GM23338 (cell line): Measurements from ENCODE around the gene NDST1. TPM values are rescaled to one million over a fixed set of nuclear protein-coding genes. Genes with fewer than 3 reads are reported as not detected.

Experiments
- ATAC-seq: fragments of 200-7000 bp; cut with Tn5 transposase; 3 replicates; pipeline ENCODE4 v1.9.1; 2020
- DNase-seq: peaks from one replicate; pipeline ENCODE4 v3.0.0-alpha.2; 2015; ENCODE audit warnings: low spot score
- H2AFZ ChIP-seq: fragments of 200-600 bp; sonication (generic); 2 replicates; pipeline ENCODE4 v1.8.0; 2016; ENCODE audit warnings: antibody characterized with exemption, mild to moderate bottlenecking, moderate library complexity
- H3F3A ChIP-seq: fragments of 200-600 bp; sonication (generic); replicated peaks from 2 replicates; pipeline ENCODE4 v1.8.0; 2017; ENCODE audit warnings: antibody characterized with exemption, mixed run types, low read depth
- H3K27ac ChIP-seq: fragments of 200-600 bp; sonication (generic); 2 replicates; pipeline ENCODE4 v1.6.1; 2016; ENCODE audit warnings: low read depth
- H3K27me3 ChIP-seq: fragments of 200-600 bp; sonication (generic); 2 replicates; pipeline ENCODE4 v1.8.0; 2016; ENCODE audit warnings: mild to moderate bottlenecking, mixed run types, moderate library complexity; ENCODE audit not compliant: insufficient read depth
- H3K36me3 ChIP-seq: fragments of 200-600 bp; sonication (generic); 2 replicates; pipeline ENCODE4 v1.8.0; 2016; ENCODE audit warnings: mild to moderate bottlenecking; ENCODE audit not compliant: insufficient read depth
- H3K4me1 ChIP-seq: fragments of 200-600 bp; sonication (generic); 2 replicates; pipeline ENCODE4 v1.8.0; 2016; ENCODE audit warnings: mild to moderate bottlenecking, moderate library complexity; ENCODE audit not compliant: insufficient read depth
- H3K4me2 ChIP-seq: fragments of 200-600 bp; sonication (generic); 2 replicates; pipeline ENCODE4 v1.7.1; 2017; ENCODE audit warnings: mixed run types
- H3K4me3 ChIP-seq: fragments of 200-600 bp; sonication (generic); 2 replicates; pipeline ENCODE4 v1.6.1; 2016; ENCODE audit warnings: mixed run types
- H3K79me2 ChIP-seq: fragments of 200-600 bp; sonication (generic); replicated peaks from 2 replicates; pipeline ENCODE4 v1.8.0; 2017; ENCODE audit warnings: mild to moderate bottlenecking; ENCODE audit not compliant: insufficient read depth
- H3K9me2 ChIP-seq: fragments of 200-600 bp; sonication (generic); 2 replicates; pipeline ENCODE4 v1.8.0; 2017; ENCODE audit not compliant: insufficient read depth
- H4K20me1 ChIP-seq: fragments of 200-600 bp; sonication (generic); replicated peaks from 2 replicates; pipeline ENCODE4 v1.8.0; 2017; ENCODE audit warnings: mild to moderate bottlenecking; ENCODE audit not compliant: insufficient read depth
- H3K27ac Mint-ChIP-seq: 2 replicates; pipeline ENCODE4 v1.8.0; 2020; ENCODE audit warnings: inconsistent platforms, mild to moderate bottlenecking, moderate library complexity, mixed read lengths
- H3K27me3 Mint-ChIP-seq: 3 replicates; pipeline ENCODE4 v1.8.0; 2022; ENCODE audit warnings: low read depth, mild to moderate bottlenecking, moderate library complexity, mixed read lengths, inconsistent platforms; ENCODE audit not compliant: insufficient read depth, poor library complexity
- H3K36me3 Mint-ChIP-seq: 3 replicates; pipeline ENCODE4 v1.8.0; 2021; ENCODE audit warnings: low read depth, mild to moderate bottlenecking, inconsistent platforms, moderate library complexity, mixed read lengths
- H3K4me1 Mint-ChIP-seq: 3 replicates; pipeline ENCODE4 v1.8.0; 2020; ENCODE audit warnings: mild to moderate bottlenecking, inconsistent platforms, mixed read lengths
- H3K4me3 Mint-ChIP-seq: 3 replicates; pipeline ENCODE4 v1.8.0; 2021; ENCODE audit warnings: moderate library complexity, mild to moderate bottlenecking, inconsistent platforms, mixed read lengths
- H3K9me3 Mint-ChIP-seq: 3 replicates; pipeline ENCODE4 v1.8.0; 2020; ENCODE audit warnings: moderate library complexity, mild to moderate bottlenecking, inconsistent platforms, mixed read lengths
- CREB1 ChIP-seq: fragments of 250-450 bp; sonication (Bioruptor Pico); IDR thresholded peaks from 2 replicates; pipeline ENCODE4 v1.5.0; 2020; ENCODE audit warnings: low read depth, mild to moderate bottlenecking, moderate library complexity
- EZH2 ChIP-seq: fragments of 200-600 bp; sonication (generic); IDR thresholded peaks from one replicate; pipeline ENCODE4 v1.8.0; 2017; ENCODE audit warnings: antibody characterized with exemption, mild to moderate bottlenecking, low read depth; ENCODE audit not compliant: unreplicated experiment
- EZH2phosphoT487 ChIP-seq: fragments of 200-600 bp; sonication (generic); IDR thresholded peaks from one replicate; pipeline ENCODE4 v1.8.1; 2018; ENCODE audit warnings: antibody characterized with exemption; ENCODE audit not compliant: unreplicated experiment
- JUNB ChIP-seq: IDR thresholded peaks from one replicate; pipeline ENCODE4 v1.6.1; 2016; ENCODE audit warnings: antibody characterized with exemption; ENCODE audit not compliant: unreplicated experiment
- NANOG ChIP-seq: IDR thresholded peaks from 2 replicates; pipeline ENCODE4 v1.6.1; 2016; ENCODE audit warnings: antibody characterized with exemption, borderline replicate concordance
- POLR2AphosphoS5 ChIP-seq: IDR thresholded peaks from 2 replicates; pipeline ENCODE4 v1.6.1; 2016; ENCODE audit warnings: antibody characterized with exemption, low read depth
- STAT1 ChIP-seq: IDR thresholded peaks from one replicate; pipeline ENCODE4 v1.6.1; 2016; ENCODE audit warnings: antibody characterized with exemption; ENCODE audit not compliant: unreplicated experiment
- ZNF114 ChIP-seq: fragments of 250-450 bp; sonication (Bioruptor Pico); IDR thresholded peaks from 2 replicates; pipeline ENCODE4 v1.5.0; 2020; ENCODE audit warnings: mild to moderate bottlenecking, moderate library complexity
- ZNF331 ChIP-seq: fragments of 250-450 bp; sonication (Bioruptor Pico); IDR thresholded peaks from 2 replicates; pipeline ENCODE4 v1.5.0; 2020; ENCODE audit warnings: low read depth, mild to moderate bottlenecking, moderate library complexity
- polyA plus RNA-seq: library from polyadenylated mRNA; unstranded; fragments of >200 nt; fragmentation: Nextera tagmentation; extraction: Ambion mirVana; gene quantifications from 2 replicates; pipeline ENCODE4 v1.2.1, GENCODE V29; 2016
- total RNA-seq: library from RNA; depleted of rRNA; stranded (reverse); fragments of >200 nt; shearing (Covaris generic); gene quantifications from 2 replicates; pipeline ENCODE4 v1.2.3, GENCODE V29; 2014
- TF ChIP-seq, protein P1 (sequence below): IDR thresholded peaks from 2 replicates; pipeline ENCODE4 v1.6.1; 2016; ENCODE audit warnings: antibody characterized with exemption
- TF ChIP-seq, protein P2 (sequence below), 2 experiments: fragments of 200-600 bp in 1 of 2; sonication (generic) in 1 of 2; conservative IDR thresholded peaks; 2 replicates each; pipeline versions ENCODE4 v1.5.1 to v1.6.1; 2016 to 2017; ENCODE audit warnings: antibody characterized with exemption in 2 of 2, low read depth in 2 of 2, mild to moderate bottlenecking in 2 of 2, moderate library complexity in 1 of 2
- TF ChIP-seq, protein P3 (sequence below): fragments of 250-450 bp; sonication (Bioruptor Pico); IDR thresholded peaks from 2 replicates; pipeline ENCODE4 v1.5.0; 2020; ENCODE audit warnings: mild to moderate bottlenecking, moderate library complexity
- TF ChIP-seq, protein P4 (sequence below): IDR thresholded peaks from one replicate; pipeline ENCODE4 v1.6.1; 2018; ENCODE audit warnings: antibody characterized with exemption; ENCODE audit not compliant: unreplicated experiment

NDST1 gene
- total and polyA plus RNA-seq, 2 experiments from 2014 or later = 7.3 to 85.0 TPM

DNA sequence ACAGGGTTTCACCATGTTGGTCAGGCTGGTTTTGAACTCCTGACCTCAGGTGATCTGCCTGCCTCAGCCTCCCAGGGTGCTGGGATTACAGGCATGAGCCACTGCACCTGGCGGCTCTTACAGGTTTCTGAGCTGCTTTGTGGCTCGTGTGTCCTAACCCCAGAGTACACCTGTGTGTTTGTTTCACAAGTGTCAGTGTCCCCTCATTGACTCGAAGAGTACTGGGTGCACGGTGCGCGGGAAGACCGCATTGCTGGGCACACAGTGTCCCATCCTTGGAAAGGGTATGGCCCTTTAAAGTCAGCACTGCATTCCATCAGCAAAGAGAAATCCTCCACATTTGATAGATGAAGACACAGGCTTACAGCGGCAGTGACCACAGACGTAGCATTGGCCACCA, 23.8 kb downstream of the NDST1 start:
- Mint-ChIP-seq H3K4me1 (peaks cover 18% of the 10 kb centered on the region), H3K9me3 (no peaks in the 10 kb centered on the region), H3K36me3 (peaks cover 52% of the 10 kb centered on the region), H3K27me3 (peaks cover under 1% of the 10 kb centered on the region), H3K27ac (no peak overlapping the region), H3K4me3 (no peak overlapping the region)
- TF ChIP-seq, protein P1, sequence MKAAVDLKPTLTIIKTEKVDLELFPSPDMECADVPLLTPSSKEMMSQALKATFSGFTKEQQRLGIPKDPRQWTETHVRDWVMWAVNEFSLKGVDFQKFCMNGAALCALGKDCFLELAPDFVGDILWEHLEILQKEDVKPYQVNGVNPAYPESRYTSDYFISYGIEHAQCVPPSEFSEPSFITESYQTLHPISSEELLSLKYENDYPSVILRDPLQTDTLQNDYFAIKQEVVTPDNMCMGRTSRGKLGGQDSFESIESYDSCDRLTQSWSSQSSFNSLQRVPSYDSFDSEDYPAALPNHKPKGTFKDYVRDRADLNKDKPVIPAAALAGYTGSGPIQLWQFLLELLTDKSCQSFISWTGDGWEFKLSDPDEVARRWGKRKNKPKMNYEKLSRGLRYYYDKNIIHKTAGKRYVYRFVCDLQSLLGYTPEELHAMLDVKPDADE = no peak
- TF ChIP-seq JUNB (no peak), NANOG (no peak), STAT1 (no peak), ZNF114 (no peak), ZNF331 (CRISPR knock-in tag) (no peak), CREB1 (CRISPR knock-in tag) (no peak), POLR2AphosphoS5 (no peak), EZH2 (no peak), EZH2phosphoT487 (no peak)
- TF ChIP-seq, protein P2, sequence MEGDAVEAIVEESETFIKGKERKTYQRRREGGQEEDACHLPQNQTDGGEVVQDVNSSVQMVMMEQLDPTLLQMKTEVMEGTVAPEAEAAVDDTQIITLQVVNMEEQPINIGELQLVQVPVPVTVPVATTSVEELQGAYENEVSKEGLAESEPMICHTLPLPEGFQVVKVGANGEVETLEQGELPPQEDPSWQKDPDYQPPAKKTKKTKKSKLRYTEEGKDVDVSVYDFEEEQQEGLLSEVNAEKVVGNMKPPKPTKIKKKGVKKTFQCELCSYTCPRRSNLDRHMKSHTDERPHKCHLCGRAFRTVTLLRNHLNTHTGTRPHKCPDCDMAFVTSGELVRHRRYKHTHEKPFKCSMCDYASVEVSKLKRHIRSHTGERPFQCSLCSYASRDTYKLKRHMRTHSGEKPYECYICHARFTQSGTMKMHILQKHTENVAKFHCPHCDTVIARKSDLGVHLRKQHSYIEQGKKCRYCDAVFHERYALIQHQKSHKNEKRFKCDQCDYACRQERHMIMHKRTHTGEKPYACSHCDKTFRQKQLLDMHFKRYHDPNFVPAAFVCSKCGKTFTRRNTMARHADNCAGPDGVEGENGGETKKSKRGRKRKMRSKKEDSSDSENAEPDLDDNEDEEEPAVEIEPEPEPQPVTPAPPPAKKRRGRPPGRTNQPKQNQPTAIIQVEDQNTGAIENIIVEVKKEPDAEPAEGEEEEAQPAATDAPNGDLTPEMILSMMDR (conservative IDR thresholded peaks at IDR 0.05; ENCODE audit: low read depth in 2 of 2) = no peak
- TF ChIP-seq, protein P3, sequence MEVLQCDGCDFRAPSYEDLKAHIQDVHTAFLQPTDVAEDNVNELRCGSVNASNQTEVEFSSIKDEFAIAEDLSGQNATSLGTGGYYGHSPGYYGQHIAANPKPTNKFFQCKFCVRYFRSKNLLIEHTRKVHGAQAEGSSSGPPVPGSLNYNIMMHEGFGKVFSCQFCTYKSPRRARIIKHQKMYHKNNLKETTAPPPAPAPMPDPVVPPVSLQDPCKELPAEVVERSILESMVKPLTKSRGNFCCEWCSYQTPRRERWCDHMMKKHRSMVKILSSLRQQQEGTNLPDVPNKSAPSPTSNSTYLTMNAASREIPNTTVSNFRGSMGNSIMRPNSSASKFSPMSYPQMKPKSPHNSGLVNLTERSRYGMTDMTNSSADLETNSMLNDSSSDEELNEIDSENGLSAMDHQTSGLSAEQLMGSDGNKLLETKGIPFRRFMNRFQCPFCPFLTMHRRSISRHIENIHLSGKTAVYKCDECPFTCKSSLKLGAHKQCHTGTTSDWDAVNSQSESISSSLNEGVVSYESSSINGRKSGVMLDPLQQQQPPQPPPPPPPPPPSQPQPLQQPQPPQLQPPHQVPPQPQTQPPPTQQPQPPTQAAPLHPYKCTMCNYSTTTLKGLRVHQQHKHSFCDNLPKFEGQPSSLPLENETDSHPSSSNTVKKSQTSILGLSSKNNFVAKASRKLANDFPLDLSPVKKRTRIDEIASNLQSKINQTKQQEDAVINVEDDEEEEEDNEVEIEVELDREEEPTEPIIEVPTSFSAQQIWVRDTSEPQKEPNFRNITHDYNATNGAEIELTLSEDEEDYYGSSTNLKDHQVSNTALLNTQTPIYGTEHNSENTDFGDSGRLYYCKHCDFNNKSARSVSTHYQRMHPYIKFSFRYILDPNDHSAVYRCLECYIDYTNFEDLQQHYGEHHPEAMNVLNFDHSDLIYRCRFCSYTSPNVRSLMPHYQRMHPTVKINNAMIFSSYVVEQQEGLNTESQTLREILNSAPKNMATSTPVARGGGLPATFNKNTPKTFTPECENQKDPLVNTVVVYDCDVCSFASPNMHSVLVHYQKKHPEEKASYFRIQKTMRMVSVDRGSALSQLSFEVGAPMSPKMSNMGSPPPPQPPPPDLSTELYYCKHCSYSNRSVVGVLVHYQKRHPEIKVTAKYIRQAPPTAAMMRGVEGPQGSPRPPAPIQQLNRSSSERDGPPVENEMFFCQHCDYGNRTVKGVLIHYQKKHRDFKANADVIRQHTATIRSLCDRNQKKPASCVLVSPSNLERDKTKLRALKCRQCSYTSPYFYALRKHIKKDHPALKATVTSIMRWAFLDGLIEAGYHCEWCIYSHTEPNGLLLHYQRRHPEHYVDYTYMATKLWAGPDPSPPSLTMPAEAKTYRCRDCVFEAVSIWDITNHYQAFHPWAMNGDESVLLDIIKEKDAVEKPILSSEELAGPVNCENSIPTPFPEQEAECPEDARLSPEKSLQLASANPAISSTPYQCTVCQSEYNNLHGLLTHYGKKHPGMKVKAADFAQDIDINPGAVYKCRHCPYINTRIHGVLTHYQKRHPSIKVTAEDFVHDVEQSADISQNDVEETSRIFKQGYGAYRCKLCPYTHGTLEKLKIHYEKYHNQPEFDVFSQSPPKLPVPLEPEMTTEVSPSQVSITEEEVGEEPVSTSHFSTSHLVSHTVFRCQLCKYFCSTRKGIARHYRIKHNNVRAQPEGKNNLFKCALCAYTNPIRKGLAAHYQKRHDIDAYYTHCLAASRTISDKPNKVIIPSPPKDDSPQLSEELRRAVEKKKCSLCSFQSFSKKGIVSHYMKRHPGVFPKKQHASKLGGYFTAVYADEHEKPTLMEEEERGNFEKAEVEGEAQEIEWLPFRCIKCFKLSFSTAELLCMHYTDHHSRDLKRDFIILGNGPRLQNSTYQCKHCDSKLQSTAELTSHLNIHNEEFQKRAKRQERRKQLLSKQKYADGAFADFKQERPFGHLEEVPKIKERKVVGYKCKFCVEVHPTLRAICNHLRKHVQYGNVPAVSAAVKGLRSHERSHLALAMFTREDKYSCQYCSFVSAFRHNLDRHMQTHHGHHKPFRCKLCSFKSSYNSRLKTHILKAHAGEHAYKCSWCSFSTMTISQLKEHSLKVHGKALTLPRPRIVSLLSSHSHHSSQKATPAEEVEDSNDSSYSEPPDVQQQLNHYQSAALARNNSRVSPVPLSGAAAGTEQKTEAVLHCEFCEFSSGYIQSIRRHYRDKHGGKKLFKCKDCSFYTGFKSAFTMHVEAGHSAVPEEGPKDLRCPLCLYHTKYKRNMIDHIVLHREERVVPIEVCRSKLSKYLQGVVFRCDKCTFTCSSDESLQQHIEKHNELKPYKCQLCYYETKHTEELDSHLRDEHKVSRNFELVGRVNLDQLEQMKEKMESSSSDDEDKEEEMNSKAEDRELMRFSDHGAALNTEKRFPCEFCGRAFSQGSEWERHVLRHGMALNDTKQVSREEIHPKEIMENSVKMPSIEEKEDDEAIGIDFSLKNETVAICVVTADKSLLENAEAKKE (CRISPR knock-in tag) = no peak
- TF ChIP-seq, protein P4, sequence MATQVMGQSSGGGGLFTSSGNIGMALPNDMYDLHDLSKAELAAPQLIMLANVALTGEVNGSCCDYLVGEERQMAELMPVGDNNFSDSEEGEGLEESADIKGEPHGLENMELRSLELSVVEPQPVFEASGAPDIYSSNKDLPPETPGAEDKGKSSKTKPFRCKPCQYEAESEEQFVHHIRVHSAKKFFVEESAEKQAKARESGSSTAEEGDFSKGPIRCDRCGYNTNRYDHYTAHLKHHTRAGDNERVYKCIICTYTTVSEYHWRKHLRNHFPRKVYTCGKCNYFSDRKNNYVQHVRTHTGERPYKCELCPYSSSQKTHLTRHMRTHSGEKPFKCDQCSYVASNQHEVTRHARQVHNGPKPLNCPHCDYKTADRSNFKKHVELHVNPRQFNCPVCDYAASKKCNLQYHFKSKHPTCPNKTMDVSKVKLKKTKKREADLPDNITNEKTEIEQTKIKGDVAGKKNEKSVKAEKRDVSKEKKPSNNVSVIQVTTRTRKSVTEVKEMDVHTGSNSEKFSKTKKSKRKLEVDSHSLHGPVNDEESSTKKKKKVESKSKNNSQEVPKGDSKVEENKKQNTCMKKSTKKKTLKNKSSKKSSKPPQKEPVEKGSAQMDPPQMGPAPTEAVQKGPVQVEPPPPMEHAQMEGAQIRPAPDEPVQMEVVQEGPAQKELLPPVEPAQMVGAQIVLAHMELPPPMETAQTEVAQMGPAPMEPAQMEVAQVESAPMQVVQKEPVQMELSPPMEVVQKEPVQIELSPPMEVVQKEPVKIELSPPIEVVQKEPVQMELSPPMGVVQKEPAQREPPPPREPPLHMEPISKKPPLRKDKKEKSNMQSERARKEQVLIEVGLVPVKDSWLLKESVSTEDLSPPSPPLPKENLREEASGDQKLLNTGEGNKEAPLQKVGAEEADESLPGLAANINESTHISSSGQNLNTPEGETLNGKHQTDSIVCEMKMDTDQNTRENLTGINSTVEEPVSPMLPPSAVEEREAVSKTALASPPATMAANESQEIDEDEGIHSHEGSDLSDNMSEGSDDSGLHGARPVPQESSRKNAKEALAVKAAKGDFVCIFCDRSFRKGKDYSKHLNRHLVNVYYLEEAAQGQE = no peak
- Histone ChIP-seq H3K4me2 (no peak overlapping the region), H3K27me3 (no peaks in the 10 kb centered on the region), H3K9me2 (no peaks in the 10 kb centered on the region), H3K4me3 (no peak overlapping the region), H4K20me1 (peaks cover 25% of the 10 kb centered on the region), H3K4me1 (peaks cover 8% of the 10 kb centered on the region; the same call in 1 of the 2 replicates), H3K79me2 (peaks cover 12% of the 10 kb centered on the region), H3K36me3 (peaks cover 6% of the 10 kb centered on the region), H3F3A (no peaks in the 10 kb centered on the region), H2AFZ (no peak overlapping the region), H3K27ac (no peak overlapping the region)
- DNase-seq (no peak), ATAC-seq (no peak)
